Body of pancreas (tissue), 4 donors: ENCODE results near the gene ZSWIM1.

Experiments used
- POLR2A ChIP-seq, 3 donors: fragments of 450-650 bp; IDR thresholded peaks; one replicate each; pipeline ENCODE4 v1.6.1; 2016; ENCODE audit warnings: antibody characterized with exemption in 3 of 3, mild to moderate bottlenecking in 2 of 3
- TF ChIP-seq, protein P1 (sequence below), 7 experiments: fragments of 450-650 bp in 4 of 7; fragments of 200-600 bp in 3 of 7; sonication (generic) in 3 of 7; IDR thresholded peaks; one replicate each; pipeline ENCODE4 v1.5.1; 2016 to 2019; ENCODE audit warnings: antibody characterized with exemption in 7 of 7

DNA sequence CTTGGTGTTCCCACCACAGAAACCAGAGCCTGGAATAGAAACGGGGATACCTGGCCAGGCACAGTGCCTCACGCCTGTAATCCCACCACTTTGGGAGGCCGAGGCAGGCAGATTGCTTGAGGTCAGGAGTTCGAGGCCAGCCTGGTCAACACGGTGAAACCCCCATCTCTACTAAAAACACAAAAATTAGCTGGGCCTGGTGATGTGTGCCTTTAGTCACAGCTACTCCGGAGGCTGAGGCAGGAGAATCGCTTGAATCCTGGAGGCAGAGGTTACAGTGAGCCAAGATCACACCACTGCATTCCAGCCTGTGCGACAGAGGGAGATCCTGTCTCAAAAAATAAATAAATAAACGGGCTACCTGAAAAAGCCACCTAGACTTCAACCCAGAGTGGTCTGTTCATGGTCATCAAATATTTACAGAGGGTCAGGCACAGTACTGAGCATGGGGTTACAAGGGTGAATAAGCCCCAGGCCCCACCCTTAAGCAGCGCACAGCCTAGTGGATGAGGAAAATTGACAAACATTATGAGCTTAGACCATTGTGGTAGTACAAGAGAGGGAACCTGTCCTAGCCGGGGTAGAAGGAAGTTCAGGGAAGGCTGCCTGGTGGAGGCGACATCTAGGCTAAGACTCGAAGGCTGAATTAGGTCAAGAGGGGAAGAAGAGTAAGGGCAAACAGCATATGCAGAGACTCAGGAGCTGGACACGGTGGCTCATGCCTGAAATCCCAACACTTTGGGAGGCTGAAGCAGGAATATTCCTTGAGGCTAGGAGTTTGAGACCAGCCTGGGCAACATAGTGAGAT lies 46.2 kb downstream of the ZSWIM1 start:
- TF ChIP-seq, protein P1, sequence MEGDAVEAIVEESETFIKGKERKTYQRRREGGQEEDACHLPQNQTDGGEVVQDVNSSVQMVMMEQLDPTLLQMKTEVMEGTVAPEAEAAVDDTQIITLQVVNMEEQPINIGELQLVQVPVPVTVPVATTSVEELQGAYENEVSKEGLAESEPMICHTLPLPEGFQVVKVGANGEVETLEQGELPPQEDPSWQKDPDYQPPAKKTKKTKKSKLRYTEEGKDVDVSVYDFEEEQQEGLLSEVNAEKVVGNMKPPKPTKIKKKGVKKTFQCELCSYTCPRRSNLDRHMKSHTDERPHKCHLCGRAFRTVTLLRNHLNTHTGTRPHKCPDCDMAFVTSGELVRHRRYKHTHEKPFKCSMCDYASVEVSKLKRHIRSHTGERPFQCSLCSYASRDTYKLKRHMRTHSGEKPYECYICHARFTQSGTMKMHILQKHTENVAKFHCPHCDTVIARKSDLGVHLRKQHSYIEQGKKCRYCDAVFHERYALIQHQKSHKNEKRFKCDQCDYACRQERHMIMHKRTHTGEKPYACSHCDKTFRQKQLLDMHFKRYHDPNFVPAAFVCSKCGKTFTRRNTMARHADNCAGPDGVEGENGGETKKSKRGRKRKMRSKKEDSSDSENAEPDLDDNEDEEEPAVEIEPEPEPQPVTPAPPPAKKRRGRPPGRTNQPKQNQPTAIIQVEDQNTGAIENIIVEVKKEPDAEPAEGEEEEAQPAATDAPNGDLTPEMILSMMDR (IDR thresholded peaks at IDR 0.05), result no peak
- TF ChIP-seq POLR2A (IDR thresholded peaks at IDR 0.05), result no peak
